ENCODE measurements around the gene MBD3. TPM values are rescaled to one million over a fixed set of nuclear protein-coding genes. Genes with fewer than 3 reads are reported as not detected.

The MBD3 gene
- total and polyA plus RNA-seq, 4 donors: 12.4 to 57.6 (median 50.2) TPM

DNA sequence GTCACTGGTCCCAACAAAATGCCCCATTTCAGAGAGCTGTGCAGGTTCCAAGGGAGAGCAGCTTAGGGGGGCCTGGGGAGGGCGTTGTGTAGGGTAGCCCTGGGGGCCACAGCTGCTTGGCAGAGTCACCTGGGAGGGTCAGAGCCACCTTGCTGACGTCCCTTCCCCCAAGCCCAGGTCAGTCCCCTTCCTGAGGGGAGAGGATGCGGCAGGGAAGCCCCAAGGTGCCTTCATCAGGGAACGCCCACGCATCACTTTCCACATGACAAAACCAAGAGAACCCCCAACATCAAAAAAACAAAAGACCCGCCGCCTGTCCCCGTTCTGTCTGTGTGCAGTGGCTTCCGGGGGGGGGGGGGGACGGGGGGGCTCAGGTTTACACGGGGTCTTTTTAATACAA is 17.9 kb upstream of the MBD3 start:
- DNase-seq (ENCODE audit: low spot score): no peak
- Histone ChIP-seq H3K4me3 (ENCODE audit: low read depth in 1 of 3, low read length in 3 of 3) (no peak overlapping the region), H3K27ac (ENCODE audit: low read depth in 1 of 2, low read length in 2 of 2) (no peak overlapping the region), H3K9me3 (ENCODE audit: control insufficient read depth in 4 of 4, low read length in 3 of 4) (no peaks in the 10 kb centered on the region), H3K9ac (ENCODE audit: low read depth in 1 of 2, low read length in 2 of 2) (no peak overlapping the region), H3K36me3 (ENCODE audit: control insufficient read depth in 4 of 4, insufficient read depth in 3 of 4, low read depth in 1 of 4, low read length in 3 of 4) (peaks cover 0 to 39% (median 12%) of the 10 kb centered on the region in 4 donors), H3K4me1 (ENCODE audit: control insufficient read depth in 4 of 4, insufficient read depth in 4 of 4, low read length in 3 of 4) (peaks cover 5 to 11% (median 7%) of the 10 kb centered on the region in 4 donors), H3K27me3 (ENCODE audit: control insufficient read depth in 4 of 4, insufficient read depth in 4 of 4, low read length in 3 of 4) (no peaks in the 10 kb centered on the region)
- WGBS: 85% methylated on average over 11 of the region's 11 CpGs
- TF ChIP-seq JUND (IDR thresholded peaks at IDR 0.05) (no peak), EGR1 (IDR thresholded peaks at IDR 0.05; ENCODE audit: low read depth in 2 of 2) (no peak), RAD21 (IDR thresholded peaks at IDR 0.05) (no peak), YY1 (IDR thresholded peaks at IDR 0.05) (no peak)
- TF ChIP-seq, protein P1, sequence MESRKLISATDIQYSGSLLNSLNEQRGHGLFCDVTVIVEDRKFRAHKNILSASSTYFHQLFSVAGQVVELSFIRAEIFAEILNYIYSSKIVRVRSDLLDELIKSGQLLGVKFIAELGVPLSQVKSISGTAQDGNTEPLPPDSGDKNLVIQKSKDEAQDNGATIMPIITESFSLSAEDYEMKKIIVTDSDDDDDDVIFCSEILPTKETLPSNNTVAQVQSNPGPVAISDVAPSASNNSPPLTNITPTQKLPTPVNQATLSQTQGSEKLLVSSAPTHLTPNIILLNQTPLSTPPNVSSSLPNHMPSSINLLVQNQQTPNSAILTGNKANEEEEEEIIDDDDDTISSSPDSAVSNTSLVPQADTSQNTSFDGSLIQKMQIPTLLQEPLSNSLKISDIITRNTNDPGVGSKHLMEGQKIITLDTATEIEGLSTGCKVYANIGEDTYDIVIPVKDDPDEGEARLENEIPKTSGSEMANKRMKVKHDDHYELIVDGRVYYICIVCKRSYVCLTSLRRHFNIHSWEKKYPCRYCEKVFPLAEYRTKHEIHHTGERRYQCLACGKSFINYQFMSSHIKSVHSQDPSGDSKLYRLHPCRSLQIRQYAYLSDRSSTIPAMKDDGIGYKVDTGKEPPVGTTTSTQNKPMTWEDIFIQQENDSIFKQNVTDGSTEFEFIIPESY (IDR thresholded peaks at IDR 0.05): no peak
- TF ChIP-seq, protein P2, sequence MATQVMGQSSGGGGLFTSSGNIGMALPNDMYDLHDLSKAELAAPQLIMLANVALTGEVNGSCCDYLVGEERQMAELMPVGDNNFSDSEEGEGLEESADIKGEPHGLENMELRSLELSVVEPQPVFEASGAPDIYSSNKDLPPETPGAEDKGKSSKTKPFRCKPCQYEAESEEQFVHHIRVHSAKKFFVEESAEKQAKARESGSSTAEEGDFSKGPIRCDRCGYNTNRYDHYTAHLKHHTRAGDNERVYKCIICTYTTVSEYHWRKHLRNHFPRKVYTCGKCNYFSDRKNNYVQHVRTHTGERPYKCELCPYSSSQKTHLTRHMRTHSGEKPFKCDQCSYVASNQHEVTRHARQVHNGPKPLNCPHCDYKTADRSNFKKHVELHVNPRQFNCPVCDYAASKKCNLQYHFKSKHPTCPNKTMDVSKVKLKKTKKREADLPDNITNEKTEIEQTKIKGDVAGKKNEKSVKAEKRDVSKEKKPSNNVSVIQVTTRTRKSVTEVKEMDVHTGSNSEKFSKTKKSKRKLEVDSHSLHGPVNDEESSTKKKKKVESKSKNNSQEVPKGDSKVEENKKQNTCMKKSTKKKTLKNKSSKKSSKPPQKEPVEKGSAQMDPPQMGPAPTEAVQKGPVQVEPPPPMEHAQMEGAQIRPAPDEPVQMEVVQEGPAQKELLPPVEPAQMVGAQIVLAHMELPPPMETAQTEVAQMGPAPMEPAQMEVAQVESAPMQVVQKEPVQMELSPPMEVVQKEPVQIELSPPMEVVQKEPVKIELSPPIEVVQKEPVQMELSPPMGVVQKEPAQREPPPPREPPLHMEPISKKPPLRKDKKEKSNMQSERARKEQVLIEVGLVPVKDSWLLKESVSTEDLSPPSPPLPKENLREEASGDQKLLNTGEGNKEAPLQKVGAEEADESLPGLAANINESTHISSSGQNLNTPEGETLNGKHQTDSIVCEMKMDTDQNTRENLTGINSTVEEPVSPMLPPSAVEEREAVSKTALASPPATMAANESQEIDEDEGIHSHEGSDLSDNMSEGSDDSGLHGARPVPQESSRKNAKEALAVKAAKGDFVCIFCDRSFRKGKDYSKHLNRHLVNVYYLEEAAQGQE (IDR thresholded peaks at IDR 0.05): no peak

DNA sequence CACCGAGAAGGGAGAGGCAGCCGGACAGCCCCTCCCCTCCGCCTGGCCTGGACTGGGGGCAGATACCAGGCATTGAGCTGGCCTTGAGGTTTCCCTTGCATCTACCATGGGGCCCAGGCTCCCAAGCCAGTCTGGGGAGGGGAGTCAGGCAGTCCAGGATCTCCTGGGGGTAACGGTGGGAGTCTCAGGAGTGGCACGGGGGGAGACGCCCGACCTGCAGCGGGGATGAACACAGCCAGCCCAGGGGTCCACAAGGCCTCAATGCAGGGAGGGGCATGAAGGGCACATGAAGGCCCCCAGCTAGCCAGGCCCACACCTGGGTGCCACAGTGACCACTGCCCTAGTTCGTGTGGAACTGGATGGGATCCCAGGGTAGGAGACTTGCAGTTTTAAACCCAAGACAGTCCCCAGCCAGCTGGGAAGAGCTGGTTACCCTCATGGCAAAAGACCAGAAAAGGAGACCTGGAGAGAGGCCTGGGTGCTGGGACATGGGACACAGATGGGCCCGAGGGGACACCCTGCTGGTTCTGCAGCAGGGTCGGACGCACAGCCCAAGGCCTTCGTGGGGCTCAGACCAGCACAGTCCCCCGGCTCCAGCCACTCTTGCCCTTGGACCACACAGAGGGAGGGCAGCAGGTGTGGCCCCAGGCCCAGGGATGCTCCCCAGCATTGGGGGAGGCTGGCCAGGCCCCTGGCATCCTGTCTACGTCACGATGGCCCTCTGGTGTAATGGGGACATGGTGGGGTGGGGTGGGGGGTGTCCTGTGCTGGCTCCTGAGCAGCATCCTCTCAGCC is 17.2 kb upstream of the MBD3 start:
- Histone ChIP-seq H3K36me3 (ENCODE audit: control insufficient read depth in 4 of 4, insufficient read depth in 3 of 4, low read depth in 1 of 4, low read length in 3 of 4) (peaks cover 0 to 32% (median 12%) of the 10 kb centered on the region in 4 donors), H3K4me3 (ENCODE audit: low read depth in 1 of 3, low read length in 3 of 3) (no peak overlapping the region), H3K9ac (ENCODE audit: low read depth in 1 of 2, low read length in 2 of 2) (no peak overlapping the region), H3K9me3 (ENCODE audit: control insufficient read depth in 4 of 4, low read length in 3 of 4) (no peaks in the 10 kb centered on the region), H3K27me3 (ENCODE audit: control insufficient read depth in 4 of 4, insufficient read depth in 4 of 4, low read length in 3 of 4) (no peaks in the 10 kb centered on the region), H3K27ac (ENCODE audit: low read depth in 1 of 2, low read length in 2 of 2) (no peak overlapping the region), H3K4me1 (ENCODE audit: control insufficient read depth in 4 of 4, insufficient read depth in 4 of 4, low read length in 3 of 4) (peaks cover 5 to 11% (median 7%) of the 10 kb centered on the region in 4 donors)
- WGBS: 94% methylated on average over 16 of the region's 16 CpGs
- DNase-seq (ENCODE audit: low spot score): no peak
- TF ChIP-seq SP1 (IDR thresholded peaks at IDR 0.05) (no peak), CTCF (IDR thresholded peaks at IDR 0.05; ENCODE audit: low read depth, low read length, missing input control) (no peak), ATF3 (IDR thresholded peaks at IDR 0.05) (no peak), HNF4G (IDR thresholded peaks at IDR 0.05) (no peak), TAF1 (conservative IDR thresholded peaks at IDR 0.05) (no peak), FOXA1 (IDR thresholded peaks at IDR 0.05) (no peak), RAD21 (IDR thresholded peaks at IDR 0.05) (no peak), YY1 (IDR thresholded peaks at IDR 0.05) (no peak), RXRA (IDR thresholded peaks at IDR 0.05) (no peak), EGR1 (IDR thresholded peaks at IDR 0.05; ENCODE audit: low read depth in 2 of 2) (no peak), HNF4A (conservative IDR thresholded peaks at IDR 0.05) (no peak), JUND (IDR thresholded peaks at IDR 0.05) (no peak), FOXA2 (IDR thresholded peaks at IDR 0.05) (no peak), GABPA (IDR thresholded peaks at IDR 0.05 in 1 of 2, conservative IDR thresholded peaks at IDR 0.05 in 1 of 2) (no peak), MAX (IDR thresholded peaks at IDR 0.05) (no peak)
- TF ChIP-seq, protein P1 (IDR thresholded peaks at IDR 0.05): no peak
- TF ChIP-seq, protein P2 (IDR thresholded peaks at IDR 0.05): no peak
